C4-2B (cell line): Measurements from ENCODE around the gene SLC25A40.
"Not testable (repeated sequence)": the region's sequence is repeated elsewhere in the genome, so short reads cannot be mapped to it uniquely, and the experiment has no call there.

Experiments
- H3K27ac ChIP-seq: fragments of 450-650 bp; 2 replicates; pipeline ENCODE4 v1.5.1; 2017
- CTCF ChIP-seq: fragments of 450-650 bp; conservative IDR thresholded peaks from 2 replicates; pipeline ENCODE4 v1.5.1; 2017; ENCODE audit warnings: mild to moderate bottlenecking
- ZFX ChIP-seq: fragments of 450-650 bp; IDR thresholded peaks from 2 replicates; pipeline ENCODE4 v1.6.1; 2017

Gene SLC25A40

GRCh38 chr7:87825369-87825768, 50.8 kb downstream of the SLC25A40 start:
- TF ChIP-seq CTCF, result peak; percentile 12; the same call in 1 of the 2 replicates
- not testable (repeated sequence) for H3K27ac ChIP-seq

GRCh38 chr7:87822056-87822455, 54.1 kb downstream of the SLC25A40 start:
- H3K27ac ChIP-seq, result not testable (repeated sequence)

GRCh38 chr7:87818336-87818735, 57.8 kb downstream of the SLC25A40 start:
- no peak for TF ChIP-seq ZFX
- H3K27ac ChIP-seq, result no peak overlapping the region

GRCh38 chr7:87816389-87816788, 59.8 kb downstream of the SLC25A40 start:
- no peak for TF ChIP-seq ZFX
- no peak for TF ChIP-seq CTCF
- no peak overlapping the region for H3K27ac ChIP-seq

- no peak overlapping the region for H3K27ac ChIP-seq
- TF ChIP-seq ZFX, result no peak
- no peak for TF ChIP-seq CTCF
Observed at GRCh38 chr7:87810726-87811125, 65.4 kb downstream of the SLC25A40 start.

GRCh38 chr7:87810130-87810529, 66.0 kb downstream of the SLC25A40 start:
- TF ChIP-seq ZFX (no peak), CTCF (no peak)
- no peak overlapping the region for H3K27ac ChIP-seq

GRCh38 chr7:87806150-87806549, 70.0 kb downstream of the SLC25A40 start:
- TF ChIP-seq CTCF (no peak), ZFX (no peak)
- H3K27ac ChIP-seq, result no peak overlapping the region

- no peak for TF ChIP-seq ZFX
- peak; percentile 87 for TF ChIP-seq CTCF
- no peak overlapping the region for H3K27ac ChIP-seq
Observed at GRCh38 chr7:87797798-87798403, 78.3 kb downstream of the SLC25A40 start.
